Prostate gland (tissue), 2 donors: ENCODE data around the gene CD200.

Experiments used
- POLR2A ChIP-seq: fragments of 450-650 bp; IDR thresholded peaks from one replicate; pipeline ENCODE4 v1.6.1; 2016; ENCODE audit warnings: antibody characterized with exemption, mild to moderate bottlenecking
- TF ChIP-seq, protein P1 (sequence below), 4 experiments: fragments of 200-600 bp in 2 of 4; fragments of 450-650 bp in 2 of 4; sonication (generic) in 2 of 4; IDR thresholded peaks; 1 replicate in 3 of 4; 2 replicates in 1 of 4; pipeline ENCODE4 v1.5.1; 2016 to 2019; ENCODE audit warnings: antibody characterized with exemption in 4 of 4, mild to moderate bottlenecking in 2 of 4, moderate library complexity in 2 of 4

DNA sequence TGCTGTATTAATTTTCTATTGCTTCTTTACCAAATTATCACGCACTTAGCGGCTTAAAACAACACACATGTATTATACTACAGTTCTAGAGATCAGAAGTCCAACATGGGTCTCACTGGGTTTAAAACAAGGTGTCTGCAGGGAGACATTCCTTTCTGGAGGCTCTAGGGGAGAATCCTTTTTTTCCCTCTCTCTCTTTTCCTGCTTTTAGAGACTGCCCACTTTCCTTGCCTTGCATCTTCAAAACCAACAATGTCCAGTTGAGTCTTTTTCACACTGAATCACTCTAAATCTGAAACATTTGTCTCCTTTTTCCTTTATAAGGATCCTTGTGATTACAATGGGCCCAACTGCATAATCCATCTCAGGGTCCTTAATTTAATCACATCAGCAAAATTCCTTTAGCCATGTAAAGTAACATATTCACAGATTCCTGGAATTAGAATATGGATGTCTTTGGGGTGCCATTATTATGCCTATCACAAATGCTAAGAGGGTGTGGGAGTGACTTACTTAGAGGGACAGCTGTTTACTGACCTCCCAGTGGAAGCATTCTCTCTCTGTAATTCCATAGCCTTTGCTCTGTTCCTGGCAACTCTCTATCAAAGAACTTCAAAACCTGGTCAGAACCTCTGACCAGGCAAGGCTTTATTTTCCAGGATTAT lies 21.8 kb downstream of the CD200 start:
- TF ChIP-seq, protein P1, sequence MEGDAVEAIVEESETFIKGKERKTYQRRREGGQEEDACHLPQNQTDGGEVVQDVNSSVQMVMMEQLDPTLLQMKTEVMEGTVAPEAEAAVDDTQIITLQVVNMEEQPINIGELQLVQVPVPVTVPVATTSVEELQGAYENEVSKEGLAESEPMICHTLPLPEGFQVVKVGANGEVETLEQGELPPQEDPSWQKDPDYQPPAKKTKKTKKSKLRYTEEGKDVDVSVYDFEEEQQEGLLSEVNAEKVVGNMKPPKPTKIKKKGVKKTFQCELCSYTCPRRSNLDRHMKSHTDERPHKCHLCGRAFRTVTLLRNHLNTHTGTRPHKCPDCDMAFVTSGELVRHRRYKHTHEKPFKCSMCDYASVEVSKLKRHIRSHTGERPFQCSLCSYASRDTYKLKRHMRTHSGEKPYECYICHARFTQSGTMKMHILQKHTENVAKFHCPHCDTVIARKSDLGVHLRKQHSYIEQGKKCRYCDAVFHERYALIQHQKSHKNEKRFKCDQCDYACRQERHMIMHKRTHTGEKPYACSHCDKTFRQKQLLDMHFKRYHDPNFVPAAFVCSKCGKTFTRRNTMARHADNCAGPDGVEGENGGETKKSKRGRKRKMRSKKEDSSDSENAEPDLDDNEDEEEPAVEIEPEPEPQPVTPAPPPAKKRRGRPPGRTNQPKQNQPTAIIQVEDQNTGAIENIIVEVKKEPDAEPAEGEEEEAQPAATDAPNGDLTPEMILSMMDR (IDR thresholded peaks at IDR 0.05), result no peak
- no peak for TF ChIP-seq POLR2A
